Measurements from ENCODE around the gene FOXF1.

GRCh38 chr16:86533076-86533475, 22.7 kb downstream of the FOXF1 start:
- TF ChIP-seq CTCF (IDR thresholded peaks at IDR 0.05; ENCODE audit: low read length) (no peak), EZH2 (optimal IDR thresholded peaks at IDR 0.05; ENCODE audit: low read depth, low read length) (no peak), EZH2phosphoT487 (IDR thresholded peaks at IDR 0.05; ENCODE audit: low read length) (no peak)

Measured in MM.1S (cell line).